GOT3 (cell line): Measurements from ENCODE around the gene KRTAP10-5.

ENCODE experiments used
- DNase-seq: peaks from one replicate; lab custom pipeline; 2025; ENCODE audit warnings: mixed read lengths; lab: John Stamatoyannopoulos, UW

KRTAP10-5 gene

DNA sequence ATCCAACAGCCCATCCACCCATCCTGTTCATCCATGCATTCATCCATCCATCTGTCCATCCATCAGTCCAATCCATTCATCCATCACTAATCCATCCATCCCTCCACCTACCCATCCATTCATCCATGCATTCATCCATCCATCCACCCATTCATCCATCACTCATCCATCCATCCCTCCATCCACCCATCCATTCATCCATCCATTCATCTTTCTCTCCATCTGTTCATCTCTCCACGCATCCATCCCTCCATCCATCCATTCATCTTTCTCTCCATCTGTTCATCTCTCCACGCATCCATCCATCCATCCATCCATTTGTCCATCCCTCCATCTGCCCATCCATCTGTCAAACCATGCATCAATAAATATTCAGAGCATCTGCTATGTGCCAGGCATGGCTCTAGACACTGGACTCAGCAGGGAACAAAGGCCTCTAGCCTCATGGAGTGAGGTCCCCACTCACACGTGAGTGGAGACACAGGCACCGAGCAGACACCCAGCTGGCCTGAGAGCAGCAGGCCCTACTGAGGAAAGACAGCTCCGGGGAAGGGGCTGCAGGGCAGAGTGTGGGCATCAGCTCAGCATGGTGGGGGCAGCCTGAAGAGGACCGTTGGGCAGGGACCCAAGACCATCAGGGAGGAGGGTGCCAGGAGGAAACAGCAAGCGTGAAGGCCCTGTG, 50.0 kb downstream of the KRTAP10-5 start:
- DNase-seq = no peak

DNA sequence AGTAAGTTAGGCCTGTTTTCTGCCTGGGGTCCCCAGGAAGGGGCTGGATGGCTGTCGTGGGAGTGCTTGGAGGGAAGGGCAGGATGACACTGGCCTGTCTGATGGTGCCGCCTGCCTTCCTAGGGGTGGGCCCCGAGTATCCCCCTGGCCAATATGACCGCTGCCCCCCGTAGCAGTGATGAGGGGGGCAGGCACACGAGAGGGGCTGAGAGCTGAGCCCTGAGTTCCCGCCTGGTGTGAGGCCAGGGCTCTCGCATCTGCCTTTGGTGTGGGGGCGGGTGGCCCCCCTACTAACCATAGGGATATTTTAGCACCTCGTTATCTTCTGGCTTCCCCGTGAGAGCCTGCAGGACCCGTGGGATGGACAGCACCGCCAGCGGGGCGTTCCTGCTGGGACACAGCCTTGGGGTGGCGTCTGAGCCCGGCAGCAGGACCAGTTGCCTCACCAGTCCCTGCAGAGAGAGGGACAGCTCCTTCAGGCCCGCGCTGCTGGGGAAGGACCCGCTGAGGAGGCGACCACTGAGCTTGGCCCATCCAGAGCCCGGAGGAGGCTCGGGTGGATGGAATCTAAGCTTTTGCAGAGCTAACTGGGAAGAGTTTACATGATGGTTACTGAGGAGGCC, 50.8 kb downstream of the KRTAP10-5 start:
- no peak for DNase-seq
